Endothelial cell of umbilical vein (primary cell): ENCODE measurements around the gene SAV1. TPM values are rescaled to one million over a fixed set of nuclear protein-coding genes. Genes with fewer than 3 reads are reported as not detected.
A peak's percentile ranks its signal among the peaks of the same experiment; 100 is the strongest.

Experiments
- BruUV-seq: library from RNA; stranded (reverse); fragments of 400-500 nt; replicated peaks from 2 replicates; lab custom pipeline; 2021; lab: Mats Ljungman, UMichigan
- CTCF ChIA-PET: fragments of 300-600, 350-600 bp; sonication (Branson Sonifier 250); formaldehyde crosslinking; loops from one replicate; lab custom pipeline; 2021; ENCODE audit warnings: antibody characterized with exemption, inconsistent platforms; lab: Charles Lee
- POLR2A ChIA-PET: fragments of 300-600, 350-600 bp; sonication (Branson Sonifier 250); formaldehyde crosslinking; loops from one replicate; lab custom pipeline; 2021; ENCODE audit warnings: antibody characterized with exemption, inconsistent platforms; lab: Charles Lee
- DNase-seq: peaks from one replicate; pipeline ENCODE4 v3.0.0-alpha.2; 2011; ENCODE audit warnings: low read depth, low spot score
- FAIRE-seq: peaks from 2 replicates; lab custom pipeline; 2011; peaks lifted over from hg19 to GRCh38; lab: Jason Lieb, UNC
- H2AFZ ChIP-seq: 2 replicates; pipeline ENCODE4 v1.6.0; 2012; ENCODE audit warnings: low read depth, low read length, control low read depth, inconsistent platforms
- H3K27ac ChIP-seq: 2 replicates; pipeline ENCODE4 v1.5.1; 2011; ENCODE audit warnings: low read depth, mild to moderate bottlenecking, control low read depth, low read length, moderate library complexity; ENCODE audit not compliant: insufficient read depth
- H3K27me3 ChIP-seq, 2 experiments: 2 replicates each; pipeline versions ENCODE4 v1.6.0 to v1.6.1; 2011; ENCODE audit warnings: low read length in 2 of 2, mixed read lengths in 1 of 2; ENCODE audit not compliant: control insufficient read depth in 2 of 2, insufficient read depth in 2 of 2
- H3K36me3 ChIP-seq, 2 experiments: 2 replicates in 1 of 2; 3 replicates in 1 of 2; pipeline ENCODE4 v1.5.1; 2011; ENCODE audit warnings: low read length in 2 of 2, mild to moderate bottlenecking in 1 of 2, moderate library complexity in 1 of 2; ENCODE audit not compliant: control insufficient read depth in 2 of 2, insufficient read depth in 2 of 2; ENCODE audit errors: extremely low read depth in 1 of 2
- H3K4me1 ChIP-seq: 3 replicates; pipeline ENCODE4 v1.5.1; 2011; ENCODE audit warnings: mild to moderate bottlenecking, low read length; ENCODE audit not compliant: control insufficient read depth, insufficient read depth; ENCODE audit errors: extremely low read depth
- H3K4me2 ChIP-seq: 2 replicates; pipeline ENCODE4 v1.6.1; 2011; ENCODE audit warnings: low read length, control low read depth, mixed read lengths; ENCODE audit not compliant: insufficient read depth
- H3K4me3 ChIP-seq, 3 experiments: fragments of 200-600 bp in 1 of 3; sonication (generic), shearing (Covaris generic) in 1 of 3; replicated peaks in 1 of 3; 2 replicates each; pipeline ENCODE4 v1.5.1; 2011 to 2016; ENCODE audit warnings: control low read depth in 3 of 3, low read length in 3 of 3, mild to moderate bottlenecking in 2 of 3, inconsistent platforms in 1 of 3, low read depth in 1 of 3, moderate library complexity in 1 of 3; ENCODE audit not compliant: insufficient read depth in 1 of 3
- H3K79me2 ChIP-seq: 2 replicates; pipeline ENCODE4 v1.6.0; 2012; ENCODE audit warnings: low read length, inconsistent platforms; ENCODE audit not compliant: control insufficient read depth, insufficient read depth
- H3K9ac ChIP-seq: replicated peaks from 2 replicates; pipeline ENCODE3; 2011; ENCODE audit warnings: low read length, control low read depth; ENCODE audit not compliant: insufficient read depth; ENCODE audit errors: extremely low read depth
- H3K9me1 ChIP-seq: replicated peaks from 3 replicates; pipeline ENCODE4 v1.6.0; 2011; ENCODE audit warnings: mild to moderate bottlenecking, low read length; ENCODE audit not compliant: control insufficient read depth, insufficient read depth; ENCODE audit errors: extremely low read depth
- H3K9me3 ChIP-seq: replicated peaks from 2 replicates; pipeline ENCODE4 v1.5.1; 2012; ENCODE audit warnings: low read length, inconsistent platforms; ENCODE audit not compliant: control insufficient read depth, insufficient read depth
- H4K20me1 ChIP-seq: replicated peaks from 2 replicates; pipeline ENCODE3; 2011; ENCODE audit warnings: mild to moderate bottlenecking, low read length; ENCODE audit not compliant: control insufficient read depth, insufficient read depth; ENCODE audit errors: extremely low read depth
- CTCF ChIP-seq, 2 donors: IDR thresholded peaks; 1 replicate in 1 of 2; 2 replicates in 1 of 2; pipeline ENCODE4 v1.5.1; 2011; ENCODE audit warnings: low read length in 2 of 2, mild to moderate bottlenecking in 2 of 2, moderate library complexity in 2 of 2, control low read depth in 1 of 2, inconsistent platforms in 1 of 2, low read depth in 1 of 2; ENCODE audit not compliant: insufficient read depth in 1 of 2; ENCODE audit errors: extremely low read depth in 1 of 2
- EZH2 ChIP-seq: IDR thresholded peaks from 2 replicates; pipeline ENCODE4 v1.6.1; 2012; ENCODE audit warnings: borderline replicate concordance, low read depth, mild to moderate bottlenecking, moderate library complexity, low read length, inconsistent platforms; ENCODE audit not compliant: severe bottlenecking
- FOS ChIP-seq: IDR thresholded peaks from 2 replicates; pipeline ENCODE4 v1.6.1; 2011; ENCODE audit warnings: mild to moderate bottlenecking, low read length, moderate library complexity, borderline replicate concordance; ENCODE audit not compliant: insufficient read depth
- GATA2 ChIP-seq: IDR thresholded peaks from 2 replicates; pipeline ENCODE4 v1.7.0; 2011; ENCODE audit warnings: low read depth, mild to moderate bottlenecking, moderate library complexity, mixed read lengths, low read length; ENCODE audit not compliant: insufficient read length, insufficient read depth
- JUN ChIP-seq: IDR thresholded peaks from 2 replicates; pipeline ENCODE4 v1.6.1; 2011; ENCODE audit warnings: borderline replicate concordance, low read depth; ENCODE audit not compliant: insufficient read length, insufficient read depth
- MAX ChIP-seq: IDR thresholded peaks from 2 replicates; pipeline ENCODE4 v1.6.1; 2011; ENCODE audit not compliant: insufficient read depth, insufficient read length
- MYC ChIP-seq: IDR thresholded peaks from one replicate; pipeline ENCODE4 v1.6.1; 2011; ENCODE audit warnings: mild to moderate bottlenecking, low read depth, low read length
- POLR2A ChIP-seq: IDR thresholded peaks from 2 replicates; pipeline ENCODE4 v1.6.1; 2012; ENCODE audit warnings: low read depth, mild to moderate bottlenecking, control low read depth, low read length
- POLR2AphosphoS5 ChIP-seq: IDR thresholded peaks from 2 replicates; pipeline ENCODE4 v1.6.1; 2012; ENCODE audit warnings: low read depth, mild to moderate bottlenecking, control low read depth, low read length, moderate library complexity; ENCODE audit not compliant: insufficient read depth
- dilution Hi-C: fragments of 300-500 bp; cut with MboI; formaldehyde crosslinking; loops from one replicate; pipeline ENCODE4 v1.15.0; 2019; ENCODE audit warnings: low sequenced_read_pairs; ENCODE audit not compliant: extremely low pct_ligation_motif_present
- intact Hi-C: fragments of 100-400 bp; cut with micrococcal nuclease; formaldehyde crosslinking; loops from one replicate; pipeline ENCODE4 v1.10.0; 2022
- polyA plus RNA-seq, 4 experiments: library from polyadenylated mRNA; depleted of rRNA in 3 of 4; stranded (reverse) in 3 of 4; unstranded in 1 of 4; fragments of >200 nt; gene quantifications; 2 replicates each; pipeline versions ENCODE4 v1.2.1 to v1.2.3, GENCODE V29; 2011 to 2012; ENCODE audit warnings: missing spikeins in 1 of 4
- total RNA-seq: library from RNA; stranded (reverse); gene quantifications from 2 replicates; pipeline ENCODE4 v1.2.3, GENCODE V29; 2021

The SAV1 gene
- total and polyA plus RNA-seq, 2 donors (not counting 3 experiments of a cell fraction or from before 2014, with no cell fraction given), result 7.1 to 31.0 TPM

- H3K9me3 ChIP-seq, result no peaks in the 10 kb centered on the region
- DNase-seq (no peak), FAIRE-seq (no peak)
- H2AFZ ChIP-seq, result peak overlapping the region; percentile 24
- H3K36me3 ChIP-seq, result no peaks in the 10 kb centered on the region
- peak overlapping the region; percentile 90 for H3K4me2 ChIP-seq
- ChIA-PET CTCF (interaction anchor here (0.7 to 2.3 kb wide), 11 partner anchors 9 to 203 kb away, joined by 3 to 15 read pairs (median 4); no protein-coding TSS in a partner anchor), POLR2A (interaction anchor here (1.6 kb wide), 1 partner anchor 11 kb away, joined by 9 read pairs; the partner anchor contains the start of gene SAV1)
- peak overlapping the region; percentile 79 for H3K27ac ChIP-seq
- H3K9me1 ChIP-seq, result no peaks in the 10 kb centered on the region
- no peaks in the 10 kb centered on the region for H3K27me3 ChIP-seq
- peak overlapping the region; percentile 71 for H3K9ac ChIP-seq
- peaks cover 26% of the 10 kb centered on the region for H3K4me1 ChIP-seq
- H3K4me3 ChIP-seq, result peak overlapping the region in 1 of 3 experiments; percentile 38
- dilution Hi-C loops (no loop called here), intact Hi-C loops (loop anchor here (1.0 kb wide), 1 partner anchor 9 kb away; no protein-coding TSS in a partner anchor)
- TF ChIP-seq MYC (no peak), POLR2AphosphoS5 (no peak), FOS (no peak), JUN (no peak), CTCF (IDR thresholded peaks at IDR 0.05; ENCODE audit: extremely low read depth in 1 of 2, insufficient read depth in 1 of 2, low read depth in 1 of 2, low read length in 2 of 2) (no peak), EZH2 (no peak), GATA2 (no peak), MAX (no peak), POLR2A (no peak)
- no peaks in the 10 kb centered on the region for H4K20me1 ChIP-seq
- peaks cover 33% of the 10 kb centered on the region for H3K79me2 ChIP-seq
- BruUV-seq, result no TSS peak
Observed at GRCh38 chr14:50657753-50658152, 10.4 kb downstream of the SAV1 start.
